SK-N-SH (cell line): Measurements from ENCODE around the gene CNTFR. TPM values are rescaled to one million over a fixed set of nuclear protein-coding genes. Genes with fewer than 3 reads are reported as not detected.

Source experiments
- CTCF ChIA-PET: fragments of 300-600, 350-600 bp; formaldehyde crosslinking; extraction: SDS; loops from one replicate; lab custom pipeline; 2021; lab: Yijun Ruan, JAX
- POLR2A ChIA-PET: fragments of 350-600 bp; sonication (Branson Sonifier 250); formaldehyde crosslinking; extraction: SDS; loops from one replicate; lab custom pipeline; 2020; ENCODE audit warnings: antibody characterized with exemption, inconsistent platforms; lab: Yijun Ruan, JAX
- DNase-seq: peaks from one replicate; pipeline ENCODE4 v3.0.0; 2012
- H2AFZ ChIP-seq: fragments of 200-600 bp; sonication (generic); 2 replicates; pipeline ENCODE4 v1.8.1; 2016; ENCODE audit warnings: antibody characterized with exemption, mild to moderate bottlenecking, low read depth
- H3F3A ChIP-seq: fragments of 200-600 bp; sonication (generic); replicated peaks from 2 replicates; pipeline ENCODE3; 2016; ENCODE audit warnings: antibody characterized with exemption, mild to moderate bottlenecking; ENCODE audit not compliant: insufficient read depth
- H3K27ac ChIP-seq, 2 experiments: fragments of 200-500 bp in 1 of 2; fragments of 200-600 bp in 1 of 2; sonication (Bioruptor generic) in 1 of 2; sonication (generic), shearing (Covaris generic) in 1 of 2; 2 replicates each; pipeline versions ENCODE4 v1.5.1 to v1.6.1; 2014 to 2016; ENCODE audit warnings: low read depth in 2 of 2, inconsistent platforms in 1 of 2, low read length in 1 of 2, mild to moderate bottlenecking in 1 of 2, mixed read lengths in 1 of 2
- H3K27me3 ChIP-seq: fragments of 200-600 bp; sonication (generic), shearing (Covaris generic); 2 replicates; pipeline ENCODE4 v1.6.1; 2016; ENCODE audit warnings: mixed run types; ENCODE audit not compliant: insufficient read depth
- H3K36me3 ChIP-seq, 2 experiments: fragments of 200-500 bp in 1 of 2; fragments of 200-600 bp in 1 of 2; sonication (Bioruptor generic) in 1 of 2; sonication (generic) in 1 of 2; replicated peaks in 1 of 2; 2 replicates each; pipeline versions ENCODE3 to v1.5.1; 2014 to 2016; ENCODE audit warnings: low read length in 1 of 2, mild to moderate bottlenecking in 1 of 2; ENCODE audit not compliant: insufficient read depth in 2 of 2, control insufficient read depth in 1 of 2
- H3K4me1 ChIP-seq, 2 experiments: fragments of 200-500 bp in 1 of 2; fragments of 200-600 bp in 1 of 2; sonication (Bioruptor generic) in 1 of 2; sonication (generic), shearing (Covaris generic) in 1 of 2; 2 replicates each; pipeline versions ENCODE4 v1.5.1 to v1.6.1; 2014 to 2016; ENCODE audit warnings: low read depth in 1 of 2, low read length in 1 of 2, mixed run types in 1 of 2; ENCODE audit not compliant: insufficient read depth in 2 of 2, control insufficient read depth in 1 of 2
- H3K4me2 ChIP-seq: fragments of 200-600 bp; sonication (generic), shearing (Covaris generic); 2 replicates; pipeline ENCODE4 v1.6.1; 2017; ENCODE audit warnings: mixed run types
- H3K4me3 ChIP-seq, 2 experiments: fragments of 200-500 bp in 1 of 2; fragments of 200-600 bp in 1 of 2; sonication (Bioruptor generic) in 1 of 2; sonication (generic), shearing (Covaris generic) in 1 of 2; 2 replicates each; pipeline versions ENCODE4 v1.5.1 to v1.8.1; 2014 to 2016; ENCODE audit warnings: low read depth in 2 of 2, inconsistent platforms in 1 of 2, low read length in 1 of 2, mild to moderate bottlenecking in 1 of 2, mixed read lengths in 1 of 2, moderate library complexity in 1 of 2
- H3K79me2 ChIP-seq: fragments of 200-600 bp; sonication (generic); 2 replicates; pipeline ENCODE4 v1.8.1; 2017; ENCODE audit warnings: mild to moderate bottlenecking; ENCODE audit not compliant: insufficient read depth
- H3K9ac ChIP-seq: fragments of 200-600 bp; sonication (generic); 2 replicates; pipeline ENCODE4 v1.6.1; 2017; ENCODE audit warnings: mixed run types
- H3K9me2 ChIP-seq: fragments of 200-600 bp; sonication (generic); 2 replicates; pipeline ENCODE4 v1.6.1; 2017; ENCODE audit warnings: mixed run types
- H3K9me3 ChIP-seq: fragments of 200-600 bp; sonication (generic); 2 replicates; pipeline ENCODE4 v1.6.1; 2017; ENCODE audit warnings: mixed run types, mild to moderate bottlenecking, moderate library complexity
- H4K20me1 ChIP-seq: fragments of 200-600 bp; sonication (generic); 2 replicates; pipeline ENCODE4 v1.6.1; 2017; ENCODE audit warnings: mild to moderate bottlenecking, mixed run types; ENCODE audit not compliant: insufficient read depth
- MXI1 ChIP-seq: IDR thresholded peaks from 2 replicates; pipeline ENCODE4 v1.6.1; 2012; ENCODE audit warnings: mild to moderate bottlenecking, low read depth, low read length, improper control_type of control experiment
- NFIC ChIP-seq: IDR thresholded peaks from 2 replicates; pipeline ENCODE4 v1.4.0; 2012; ENCODE audit warnings: borderline replicate concordance
- NRF1 ChIP-seq: IDR thresholded peaks from 2 replicates; pipeline ENCODE4 v1.6.1; 2012; ENCODE audit warnings: low read depth, mild to moderate bottlenecking, low read length
- RFX5 ChIP-seq: IDR thresholded peaks from 2 replicates; pipeline ENCODE4 v1.6.1; 2012; ENCODE audit warnings: mild to moderate bottlenecking, improper control_type of control experiment, low read length
- RXRA ChIP-seq: IDR thresholded peaks from 2 replicates; pipeline ENCODE4 v1.4.0; 2012; ENCODE audit warnings: low read depth, mild to moderate bottlenecking, borderline replicate concordance
- WGBS: methylation state at CpG from one replicate; pipeline ENCODE4 v1.1.6; 2017; ENCODE audit warnings: low lambda C conversion rate; 5-methylcytosine and 5-hydroxymethylcytosine counted together
- polyA plus RNA-seq, 3 experiments: library from polyadenylated mRNA; depleted of rRNA; stranded (reverse); fragments of >200 nt; gene quantifications; 2 replicates each; pipeline ENCODE4 v1.2.3, GENCODE V29; 2012
- TF ChIP-seq, protein P1 (sequence below): IDR thresholded peaks from 2 replicates; pipeline ENCODE4 v1.4.0; 2012; ENCODE audit warnings: low read depth, borderline replicate concordance
- TF ChIP-seq, protein P2 (sequence below): IDR thresholded peaks from 2 replicates; pipeline ENCODE4 v1.6.1; 2012; ENCODE audit warnings: mild to moderate bottlenecking, low read depth, low read length, moderate library complexity

The CNTFR gene
- polyA plus RNA-seq, 1 of the 3 experiments (the other 2 are of a cell fraction): 1.8 TPM

DNA sequence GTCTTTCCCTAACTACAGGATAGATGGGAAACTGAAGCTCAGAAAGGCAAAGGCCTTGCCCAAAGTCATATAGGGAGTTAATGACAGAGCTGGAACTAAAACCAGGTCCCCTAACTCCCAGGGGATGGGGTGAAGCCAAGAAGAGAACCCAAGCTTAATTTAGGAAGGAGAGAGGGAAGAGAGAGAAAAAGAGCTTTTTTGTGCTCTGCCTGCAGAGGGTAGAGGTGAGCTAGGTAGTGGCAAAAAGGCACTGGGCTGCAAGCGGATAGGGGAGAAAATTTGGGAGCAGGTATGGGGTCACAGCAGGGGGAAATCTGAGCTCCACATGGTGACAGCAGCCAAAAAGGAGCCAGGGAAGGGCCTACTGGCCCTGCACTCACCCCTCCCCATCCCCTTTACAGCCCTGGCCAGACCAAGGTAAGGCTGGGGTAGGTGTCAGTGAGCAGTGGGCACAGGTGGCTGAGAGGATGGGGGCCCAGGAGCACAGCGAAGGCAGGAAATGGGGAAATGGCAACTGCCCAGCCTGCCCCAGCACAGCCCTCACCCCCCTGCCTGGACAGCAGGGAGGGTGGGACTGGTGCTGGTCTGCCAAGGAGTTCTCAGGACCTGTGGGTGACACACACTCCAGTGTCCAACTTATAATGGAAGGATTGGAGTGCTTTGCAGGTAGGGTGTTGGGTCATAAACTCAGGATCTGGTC, 70.1 kb downstream of the CNTFR start:
- Histone ChIP-seq H3K79me2 (no peaks in the 10 kb centered on the region), H3K27me3 (no peaks in the 10 kb centered on the region), H3K4me1 (peaks cover 0 to 18% of the 10 kb centered on the region in 2 experiments; a peak in 1 of 4 replicates), H3K4me2 (no peak overlapping the region), H3K27ac (no peak overlapping the region), H4K20me1 (no peaks in the 10 kb centered on the region), H3K36me3 (no peaks in the 10 kb centered on the region), H3K9me3 (no peaks in the 10 kb centered on the region), H3K9ac (no peak overlapping the region), H3K9me2 (no peaks in the 10 kb centered on the region), H3F3A (no peaks in the 10 kb centered on the region), H3K4me3 (no peak overlapping the region), H2AFZ (no peak overlapping the region)
- TF ChIP-seq, protein P1, sequence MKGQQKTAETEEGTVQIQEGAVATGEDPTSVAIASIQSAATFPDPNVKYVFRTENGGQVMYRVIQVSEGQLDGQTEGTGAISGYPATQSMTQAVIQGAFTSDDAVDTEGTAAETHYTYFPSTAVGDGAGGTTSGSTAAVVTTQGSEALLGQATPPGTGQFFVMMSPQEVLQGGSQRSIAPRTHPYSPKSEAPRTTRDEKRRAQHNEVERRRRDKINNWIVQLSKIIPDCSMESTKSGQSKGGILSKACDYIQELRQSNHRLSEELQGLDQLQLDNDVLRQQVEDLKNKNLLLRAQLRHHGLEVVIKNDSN: no peak
- no peak for TF ChIP-seq RFX5
- POLR2A ChIA-PET: no interaction called here
- CTCF ChIA-PET: interaction anchor here (1.0 to 3.8 kb wide), 9 partner anchors 18 to 116 kb away, joined by 3 to 12 read pairs (median 4); no protein-coding TSS in a partner anchor
- DNase-seq: no peak
- WGBS: 78% methylated on average over 1 of the region's 2 CpGs

DNA sequence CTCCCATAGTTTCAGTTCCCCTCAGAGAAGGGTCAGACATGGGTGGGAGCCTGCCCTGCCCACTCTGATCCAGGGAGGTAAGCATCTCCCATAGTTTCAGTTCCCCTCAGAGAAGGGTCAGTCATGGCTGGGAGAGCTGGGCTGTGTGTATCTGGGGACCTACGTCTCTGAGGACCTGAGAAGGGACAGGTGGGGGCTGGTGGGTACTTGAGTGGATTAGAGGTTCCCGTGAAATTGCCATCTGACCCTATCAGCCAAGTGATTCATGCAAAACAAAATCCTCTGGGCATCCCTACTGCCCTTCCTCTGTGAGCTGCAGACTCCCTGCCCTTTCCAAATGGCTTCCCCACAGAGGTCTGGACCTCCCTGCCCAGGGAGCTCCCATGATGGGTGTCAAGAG, 70.6 kb downstream of the CNTFR start:
- Histone ChIP-seq H3K36me3 (no peaks in the 10 kb centered on the region), H3K4me3 (no peak overlapping the region), H3K4me2 (no peak overlapping the region), H4K20me1 (no peaks in the 10 kb centered on the region), H3K9me3 (no peaks in the 10 kb centered on the region), H3K79me2 (no peaks in the 10 kb centered on the region), H3K9ac (no peak overlapping the region), H3K4me1 (peaks cover 0 to 18% of the 10 kb centered on the region in 2 experiments; a peak in 1 of 4 replicates), H3K27ac (no peak overlapping the region), H3K27me3 (no peaks in the 10 kb centered on the region), H2AFZ (no peak overlapping the region), H3F3A (no peaks in the 10 kb centered on the region), H3K9me2 (no peaks in the 10 kb centered on the region)
- CTCF ChIA-PET: interaction anchor here (1.0 to 3.8 kb wide), 7 partner anchors 18 to 115 kb away, joined by 3 to 12 read pairs (median 5); no protein-coding TSS in a partner anchor
- POLR2A ChIA-PET: no interaction called here
- DNase-seq: no peak
- TF ChIP-seq MXI1 (no peak), NRF1 (no peak), RXRA (no peak), NFIC (no peak)
- TF ChIP-seq, protein P2, sequence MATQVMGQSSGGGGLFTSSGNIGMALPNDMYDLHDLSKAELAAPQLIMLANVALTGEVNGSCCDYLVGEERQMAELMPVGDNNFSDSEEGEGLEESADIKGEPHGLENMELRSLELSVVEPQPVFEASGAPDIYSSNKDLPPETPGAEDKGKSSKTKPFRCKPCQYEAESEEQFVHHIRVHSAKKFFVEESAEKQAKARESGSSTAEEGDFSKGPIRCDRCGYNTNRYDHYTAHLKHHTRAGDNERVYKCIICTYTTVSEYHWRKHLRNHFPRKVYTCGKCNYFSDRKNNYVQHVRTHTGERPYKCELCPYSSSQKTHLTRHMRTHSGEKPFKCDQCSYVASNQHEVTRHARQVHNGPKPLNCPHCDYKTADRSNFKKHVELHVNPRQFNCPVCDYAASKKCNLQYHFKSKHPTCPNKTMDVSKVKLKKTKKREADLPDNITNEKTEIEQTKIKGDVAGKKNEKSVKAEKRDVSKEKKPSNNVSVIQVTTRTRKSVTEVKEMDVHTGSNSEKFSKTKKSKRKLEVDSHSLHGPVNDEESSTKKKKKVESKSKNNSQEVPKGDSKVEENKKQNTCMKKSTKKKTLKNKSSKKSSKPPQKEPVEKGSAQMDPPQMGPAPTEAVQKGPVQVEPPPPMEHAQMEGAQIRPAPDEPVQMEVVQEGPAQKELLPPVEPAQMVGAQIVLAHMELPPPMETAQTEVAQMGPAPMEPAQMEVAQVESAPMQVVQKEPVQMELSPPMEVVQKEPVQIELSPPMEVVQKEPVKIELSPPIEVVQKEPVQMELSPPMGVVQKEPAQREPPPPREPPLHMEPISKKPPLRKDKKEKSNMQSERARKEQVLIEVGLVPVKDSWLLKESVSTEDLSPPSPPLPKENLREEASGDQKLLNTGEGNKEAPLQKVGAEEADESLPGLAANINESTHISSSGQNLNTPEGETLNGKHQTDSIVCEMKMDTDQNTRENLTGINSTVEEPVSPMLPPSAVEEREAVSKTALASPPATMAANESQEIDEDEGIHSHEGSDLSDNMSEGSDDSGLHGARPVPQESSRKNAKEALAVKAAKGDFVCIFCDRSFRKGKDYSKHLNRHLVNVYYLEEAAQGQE: no peak
- 53% methylated on average over 2 of the region's 2 CpGs for WGBS
